GM19467 (cell line): ENCODE results near the gene MTMR8.

Experiments used
- ATAC-seq: cut with Tn5 transposase; IDR thresholded peaks from one replicate; pipeline ENCODE4 v1.9.1; 2021; ENCODE audit warnings: mild to moderate bottlenecking, moderate library complexity; ENCODE audit not compliant: unreplicated experiment

The MTMR8 gene

DNA sequence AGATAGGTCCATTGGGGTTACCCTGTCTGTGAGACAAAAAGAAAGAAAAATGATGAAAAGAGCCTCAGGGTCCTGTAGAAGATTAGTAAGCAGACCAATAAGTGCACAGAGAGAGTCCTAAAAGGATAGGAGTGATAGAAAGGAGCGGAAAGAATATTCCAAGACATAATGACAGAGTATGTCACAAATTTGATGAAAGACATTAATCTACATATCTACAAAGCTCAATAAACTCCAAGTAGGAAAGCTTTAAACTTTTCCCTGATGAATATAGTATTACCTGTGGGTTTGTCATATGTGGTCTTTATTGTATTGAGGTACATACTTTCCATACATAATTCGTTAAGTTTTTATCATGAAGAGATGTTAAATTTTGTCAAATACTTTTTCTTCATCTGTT is 73.7 kb downstream of the MTMR8 start:
- ATAC-seq = no peak

DNA sequence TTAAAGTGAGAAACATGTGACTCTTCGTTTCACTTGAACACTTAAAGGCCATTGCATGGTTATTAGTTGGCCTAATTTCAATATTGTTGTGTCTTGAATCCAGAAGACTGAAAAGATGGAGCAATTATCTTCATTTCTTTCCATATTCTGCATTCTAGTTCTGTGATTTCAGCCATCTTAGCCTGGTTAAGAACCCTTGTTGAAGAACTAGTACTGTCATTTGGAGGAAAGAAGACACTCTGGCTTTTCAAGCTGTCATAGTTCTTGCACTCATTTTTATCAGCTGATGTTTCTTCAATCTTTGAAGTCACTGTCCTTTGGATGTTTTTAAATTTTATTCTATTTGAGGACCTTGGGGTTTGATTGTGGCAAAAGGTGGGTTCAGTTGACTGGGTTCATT is 81.6 kb downstream of the MTMR8 start:
- no peak for ATAC-seq

DNA sequence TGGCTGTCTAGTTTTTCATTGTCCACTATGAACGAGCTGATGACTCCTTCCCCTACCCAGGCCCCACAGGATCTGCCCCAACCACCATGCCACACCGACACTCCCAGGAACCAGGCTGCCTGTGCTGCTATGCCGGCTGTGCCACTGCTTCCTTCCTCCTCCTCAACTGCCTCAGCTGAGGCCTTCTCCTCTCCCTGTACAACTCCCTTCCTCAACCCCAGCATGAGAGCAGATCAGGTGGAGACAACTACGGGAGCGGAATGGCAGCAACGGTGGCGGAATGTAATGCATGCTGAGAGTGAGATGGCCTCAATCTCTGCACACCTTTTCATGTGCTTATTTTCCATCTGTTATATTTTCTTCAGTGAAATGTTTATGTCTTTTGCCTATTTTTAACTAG is 88.5 kb downstream of the MTMR8 start:
- no peak for ATAC-seq

DNA sequence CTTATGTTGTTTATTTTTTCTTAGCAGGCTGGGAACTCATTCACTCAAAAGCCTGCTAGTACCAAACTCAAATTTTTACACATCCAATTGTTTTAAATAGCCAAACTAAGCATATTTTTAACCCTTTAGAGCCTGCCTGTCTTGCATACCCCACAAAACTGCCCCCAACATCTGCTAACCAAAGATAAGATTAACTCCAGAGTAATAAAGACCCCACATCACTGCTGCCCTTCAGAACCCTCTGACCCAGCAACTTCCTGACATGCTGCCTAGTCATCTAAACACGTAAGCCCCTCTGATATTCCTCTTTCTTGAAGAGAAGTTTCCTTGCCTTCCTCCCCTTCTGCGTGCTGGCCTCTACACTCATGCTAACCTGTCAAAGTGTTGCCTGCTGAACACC is 104.1 kb downstream of the MTMR8 start:
- no peak for ATAC-seq

DNA sequence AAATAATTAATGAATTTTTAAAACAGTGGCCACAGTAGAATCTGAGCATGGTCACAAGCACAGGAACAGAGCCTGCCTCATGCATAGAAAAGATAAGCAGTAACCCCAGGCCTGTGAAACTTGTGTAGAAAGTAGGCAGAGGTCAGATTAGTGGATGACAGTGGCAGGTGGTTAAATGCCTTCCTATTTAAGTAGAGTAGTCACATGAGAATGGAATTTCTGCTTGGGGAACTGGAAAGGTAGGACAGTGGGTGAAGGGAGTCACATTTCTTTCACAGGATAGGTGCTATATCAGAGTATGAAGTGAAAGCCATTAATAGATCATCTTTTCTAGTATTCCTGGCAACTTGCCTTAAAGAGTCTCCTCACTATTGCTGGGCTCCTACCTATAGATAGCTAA is 130.0 kb downstream of the MTMR8 start:
- no peak for ATAC-seq

DNA sequence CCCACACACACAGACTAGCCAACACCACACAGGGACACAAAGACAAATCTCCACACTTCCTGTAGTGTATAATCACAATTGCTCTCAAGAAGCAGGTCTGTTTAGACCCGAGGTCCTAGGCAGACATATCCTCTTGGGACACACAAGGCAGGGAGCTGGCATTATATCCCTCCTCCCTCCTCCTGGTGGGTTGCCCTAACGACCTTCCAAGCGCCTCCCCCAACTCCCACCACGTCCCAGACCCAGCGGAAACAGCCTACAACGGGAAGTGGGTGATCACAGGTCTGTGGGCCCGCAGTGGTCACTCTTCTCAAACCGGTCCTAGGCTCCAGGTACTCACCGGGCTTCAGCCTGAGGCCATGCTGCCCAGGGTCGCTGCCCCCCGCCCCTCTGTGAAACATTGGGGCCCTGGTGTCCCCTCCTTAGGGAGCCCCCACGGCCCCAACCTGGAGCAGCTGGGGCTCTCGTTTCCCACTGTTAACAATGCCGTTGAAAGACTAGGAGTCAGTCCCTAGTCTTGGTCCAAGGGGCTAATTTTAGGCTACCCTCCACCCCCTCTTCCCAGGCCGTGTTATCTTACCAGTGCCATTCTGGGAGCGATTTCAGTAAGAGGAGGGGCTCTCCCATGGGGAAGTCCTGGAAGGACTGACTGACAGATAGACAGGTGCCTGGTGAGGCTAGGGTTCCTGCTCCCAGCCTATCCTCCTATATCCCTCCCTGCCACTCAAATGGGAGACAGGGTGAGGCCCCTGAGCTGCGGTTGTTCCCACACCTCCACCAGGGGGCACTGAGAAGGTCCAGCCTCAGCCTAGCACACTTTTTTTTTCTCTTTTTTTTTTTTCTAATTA is 164.9 kb downstream of the MTMR8 start, which contains the start of gene ASB12:
TSS of gene ASB12 (minus strand) at position 485 of the 848 bp plus-strand sequence. CDS start 4,957 bp downstream, outside the sequence.
- no peak for ATAC-seq

DNA sequence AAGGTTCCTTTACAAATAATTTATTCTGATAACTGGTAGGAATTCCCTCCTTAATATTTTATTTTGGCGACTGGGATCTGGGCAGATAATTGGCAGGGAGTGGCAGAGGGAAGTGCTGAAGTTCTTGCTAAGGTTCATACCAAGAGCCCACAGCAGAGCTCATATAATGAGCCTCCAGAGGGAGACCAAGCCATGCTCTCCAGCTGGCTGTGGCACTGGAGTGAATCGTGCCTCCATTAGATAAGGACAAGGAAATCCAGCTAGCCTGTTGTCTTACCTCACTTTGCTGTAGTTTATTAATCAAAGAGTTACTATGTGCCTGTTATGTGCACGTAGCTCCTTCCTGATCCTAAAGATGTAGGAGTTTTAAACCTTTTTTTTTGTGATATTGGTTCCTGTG is 166.1 kb downstream of the MTMR8 start:
- no peak for ATAC-seq
